ENCODE results near the gene EHD1. TPM values are rescaled to one million over a fixed set of nuclear protein-coding genes. Genes with fewer than 3 reads are reported as not detected.

EHD1 gene
- polyA plus RNA-seq, 1 donor (not counting 4 experiments of a cell fraction or from before 2014, with no cell fraction given), result 73.9 TPM

DNA sequence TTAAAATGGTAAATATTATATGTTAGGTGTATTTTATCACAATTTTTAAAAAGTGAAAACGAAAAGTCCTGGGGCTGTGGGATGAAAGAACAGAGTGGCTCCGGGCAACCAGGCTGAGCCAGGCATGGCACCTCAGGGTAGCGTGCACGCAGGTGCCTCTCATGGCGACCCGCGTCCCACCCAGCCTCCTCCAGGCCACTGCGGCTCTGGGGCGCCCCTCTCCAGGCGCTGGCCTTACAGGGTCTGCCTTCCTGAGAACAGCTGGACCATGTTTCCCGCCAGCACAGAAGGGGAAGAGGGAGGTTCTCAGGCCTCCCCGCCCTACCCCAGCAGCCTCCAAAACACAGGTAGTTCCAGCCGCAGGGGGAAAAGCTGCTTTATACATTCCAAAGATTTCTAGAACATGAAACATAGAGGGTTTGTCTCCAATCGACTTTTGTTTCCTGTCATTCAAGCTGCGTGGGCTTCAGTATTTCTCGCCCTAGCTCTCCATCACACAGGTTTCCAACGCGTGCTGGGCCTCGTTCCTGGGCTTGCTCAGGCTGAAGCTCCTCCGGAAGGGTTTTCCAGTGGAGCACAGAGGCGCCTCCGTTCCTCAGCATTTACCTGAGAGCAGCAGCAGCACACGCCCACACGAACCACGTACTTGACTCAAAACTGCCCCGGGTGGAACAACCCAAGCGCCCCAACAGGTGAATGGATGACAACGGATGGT, 10.5 kb downstream of the EHD1 start:
- no peak for DNase-seq (ENCODE audit: low read depth, low spot score)
- H3K79me2 ChIP-seq (ENCODE audit: control insufficient read depth, insufficient read depth, low read length), result peaks cover 85% of the 10 kb centered on the region
- H3K27me3 ChIP-seq (ENCODE audit: control insufficient read depth, extremely low read depth, insufficient read depth, low read length), result no peaks in the 10 kb centered on the region
- no peak overlapping the region for H3K4me3 ChIP-seq (ENCODE audit: control insufficient read depth in 2 of 3, extremely low read depth in 1 of 3, insufficient read depth in 2 of 3, low read depth in 1 of 3, low read length in 3 of 3)
- peaks cover 82% of the 10 kb centered on the region for H3K4me1 ChIP-seq (ENCODE audit: control insufficient read depth, extremely low read depth, insufficient read depth, low read length)
- peak; percentile 57 for FAIRE-seq
- peak overlapping the region; percentile 54 for H3K9ac ChIP-seq (ENCODE audit: control insufficient read depth, extremely low read depth, insufficient read depth, low read length)
- H2AFZ ChIP-seq (ENCODE audit: control insufficient read depth, low read length), result no peak overlapping the region
- peaks cover 11% of the 10 kb centered on the region for H3K9me1 ChIP-seq (ENCODE audit: control insufficient read depth, extremely low read depth, insufficient read depth, low read length)
- no peaks in the 10 kb centered on the region for H3K9me3 ChIP-seq (ENCODE audit: control insufficient read depth, low read depth, low read length)
- H4K20me1 ChIP-seq (ENCODE audit: control insufficient read depth, extremely low read depth, insufficient read depth, low read length), result peaks cover 11% of the 10 kb centered on the region
- peaks cover 13 to 43% of the 10 kb centered on the region in 2 experiments for H3K36me3 ChIP-seq (ENCODE audit: control insufficient read depth in 2 of 2, extremely low read depth in 1 of 2, insufficient read depth in 2 of 2, low read length in 2 of 2)
- H3K4me2 ChIP-seq (ENCODE audit: control insufficient read depth, extremely low read depth, insufficient read depth, low read depth, low read length), result peak overlapping the region; percentile 60
- H3K27ac ChIP-seq (ENCODE audit: control insufficient read depth, insufficient read depth, low read length), result peak overlapping the region; percentile 80
- dilution Hi-C loops (cut with MboI; ENCODE audit: extremely low pct_ligation_motif_present, low sequenced_read_pairs), result no loop called here
- TF ChIP-seq EZH2 (IDR thresholded peaks at IDR 0.05; ENCODE audit: low read length), result no peak
- TF ChIP-seq, protein P1, sequence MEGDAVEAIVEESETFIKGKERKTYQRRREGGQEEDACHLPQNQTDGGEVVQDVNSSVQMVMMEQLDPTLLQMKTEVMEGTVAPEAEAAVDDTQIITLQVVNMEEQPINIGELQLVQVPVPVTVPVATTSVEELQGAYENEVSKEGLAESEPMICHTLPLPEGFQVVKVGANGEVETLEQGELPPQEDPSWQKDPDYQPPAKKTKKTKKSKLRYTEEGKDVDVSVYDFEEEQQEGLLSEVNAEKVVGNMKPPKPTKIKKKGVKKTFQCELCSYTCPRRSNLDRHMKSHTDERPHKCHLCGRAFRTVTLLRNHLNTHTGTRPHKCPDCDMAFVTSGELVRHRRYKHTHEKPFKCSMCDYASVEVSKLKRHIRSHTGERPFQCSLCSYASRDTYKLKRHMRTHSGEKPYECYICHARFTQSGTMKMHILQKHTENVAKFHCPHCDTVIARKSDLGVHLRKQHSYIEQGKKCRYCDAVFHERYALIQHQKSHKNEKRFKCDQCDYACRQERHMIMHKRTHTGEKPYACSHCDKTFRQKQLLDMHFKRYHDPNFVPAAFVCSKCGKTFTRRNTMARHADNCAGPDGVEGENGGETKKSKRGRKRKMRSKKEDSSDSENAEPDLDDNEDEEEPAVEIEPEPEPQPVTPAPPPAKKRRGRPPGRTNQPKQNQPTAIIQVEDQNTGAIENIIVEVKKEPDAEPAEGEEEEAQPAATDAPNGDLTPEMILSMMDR (optimal IDR thresholded peaks at IDR 0.05 in 1 of 3, IDR thresholded peaks at IDR 0.05 in 1 of 3, conservative IDR thresholded peaks at IDR 0.05 in 1 of 3; ENCODE audit: extremely low read depth in 1 of 3, insufficient read depth in 2 of 3, low read length in 3 of 3), result peak in 2 of 3 experiments; percentile 7 to 8

DNA sequence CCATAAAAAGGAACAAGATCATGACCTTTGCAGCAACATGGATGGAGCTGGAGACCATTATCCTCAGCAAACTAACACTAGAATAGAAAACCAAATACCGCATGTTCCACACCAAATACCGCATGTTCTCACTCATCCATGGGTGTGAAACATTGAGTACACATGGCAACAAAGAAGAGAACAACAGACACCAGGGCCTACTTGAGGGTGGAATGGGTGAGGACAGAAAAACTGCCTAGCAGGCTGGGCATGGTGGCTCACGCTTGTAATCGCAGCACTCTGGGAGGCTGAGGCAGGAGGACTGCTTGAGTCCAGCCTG, 12.3 kb downstream of the EHD1 start:
- no peak for FAIRE-seq
- H4K20me1 ChIP-seq (ENCODE audit: control insufficient read depth, extremely low read depth, insufficient read depth, low read length), result peaks cover 11% of the 10 kb centered on the region
- H3K27me3 ChIP-seq (ENCODE audit: control insufficient read depth, extremely low read depth, insufficient read depth, low read length), result no peaks in the 10 kb centered on the region
- H3K4me1 ChIP-seq (ENCODE audit: control insufficient read depth, extremely low read depth, insufficient read depth, low read length), result peaks cover 81% of the 10 kb centered on the region
- no peak overlapping the region for H3K4me3 ChIP-seq (ENCODE audit: control insufficient read depth in 2 of 3, extremely low read depth in 1 of 3, insufficient read depth in 2 of 3, low read depth in 1 of 3, low read length in 3 of 3)
- TF ChIP-seq EZH2 (IDR thresholded peaks at IDR 0.05; ENCODE audit: low read length), result no peak
- TF ChIP-seq, protein P1 (optimal IDR thresholded peaks at IDR 0.05 in 1 of 3, IDR thresholded peaks at IDR 0.05 in 1 of 3, conservative IDR thresholded peaks at IDR 0.05 in 1 of 3; ENCODE audit: extremely low read depth in 1 of 3, insufficient read depth in 2 of 3, low read length in 3 of 3), result no peak
- peaks cover 11 to 27% of the 10 kb centered on the region in 2 experiments for H3K36me3 ChIP-seq (ENCODE audit: control insufficient read depth in 2 of 2, extremely low read depth in 1 of 2, insufficient read depth in 2 of 2, low read length in 2 of 2)
- no peak for DNase-seq (ENCODE audit: low read depth, low spot score)
- H3K9me1 ChIP-seq (ENCODE audit: control insufficient read depth, extremely low read depth, insufficient read depth, low read length), result peaks cover 14% of the 10 kb centered on the region
- no peak overlapping the region for H2AFZ ChIP-seq (ENCODE audit: control insufficient read depth, low read length)
- no peaks in the 10 kb centered on the region for H3K9me3 ChIP-seq (ENCODE audit: control insufficient read depth, low read depth, low read length)
- H3K9ac ChIP-seq (ENCODE audit: control insufficient read depth, extremely low read depth, insufficient read depth, low read length), result no peak overlapping the region
- dilution Hi-C loops (cut with MboI; ENCODE audit: extremely low pct_ligation_motif_present, low sequenced_read_pairs), result no loop called here
- H3K4me2 ChIP-seq (ENCODE audit: control insufficient read depth, extremely low read depth, insufficient read depth, low read depth, low read length), result peak overlapping the region; percentile 18
- peaks cover 84% of the 10 kb centered on the region for H3K79me2 ChIP-seq (ENCODE audit: control insufficient read depth, insufficient read depth, low read length)
- H3K27ac ChIP-seq (ENCODE audit: control insufficient read depth, insufficient read depth, low read length), result peak overlapping the region; percentile 36
